Measurements from ENCODE around the gene ARHGEF40.

ARHGEF40 gene

DNA sequence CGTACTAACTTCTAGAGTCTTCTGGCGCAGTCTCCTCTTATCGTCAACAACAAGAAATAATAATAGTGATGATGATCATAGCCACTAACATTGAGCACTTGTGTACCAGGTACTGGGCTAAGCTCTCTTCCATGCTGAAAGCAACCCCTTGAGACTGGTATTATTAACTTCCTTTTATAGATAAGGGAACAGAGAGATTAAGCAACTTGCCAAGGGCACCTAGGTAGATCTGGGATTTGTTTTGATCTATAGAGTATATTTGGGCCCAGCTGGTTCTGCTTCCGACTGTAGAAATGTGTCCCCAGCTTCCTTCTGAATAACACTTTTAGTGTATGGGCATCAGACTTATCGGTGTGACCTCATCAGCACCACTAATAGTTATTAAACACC lies 29.5 kb downstream of the ARHGEF40 start:
- DNase-seq: no peak

DNA sequence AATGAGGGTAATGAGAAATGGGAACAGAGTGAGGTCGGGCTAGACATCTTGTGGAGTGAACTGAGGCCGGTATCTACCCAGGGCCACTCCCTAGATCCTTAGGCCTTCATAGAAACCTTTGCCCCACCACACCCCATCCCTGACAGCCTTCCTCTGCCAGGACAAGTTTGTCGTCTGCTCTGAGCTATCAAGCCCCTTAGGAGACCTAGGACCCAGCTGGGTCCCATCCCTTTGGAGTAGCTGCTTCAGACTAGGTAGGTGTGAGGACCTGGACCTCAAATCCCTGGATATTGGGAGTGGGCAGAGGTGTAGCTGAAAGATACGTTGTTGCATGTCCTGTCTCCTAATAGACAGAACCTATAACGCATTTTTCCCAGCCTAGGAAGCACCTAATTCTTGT lies 30.8 kb downstream of the ARHGEF40 start, which contains the start of gene TMEM253:
Gene TMEM253 (plus strand): TSS at position 136 of the 400 bp plus-strand sequence. CDS start 278 bp downstream, outside the sequence.
- no peak for DNase-seq

- no peak for DNase-seq
Observed at GRCh38 chr14:21101802-21102413, 31.8 kb downstream of the ARHGEF40 start.

- no peak for DNase-seq
Observed at GRCh38 chr14:21102521-21103410, 32.7 kb downstream of the ARHGEF40 start.

DNA sequence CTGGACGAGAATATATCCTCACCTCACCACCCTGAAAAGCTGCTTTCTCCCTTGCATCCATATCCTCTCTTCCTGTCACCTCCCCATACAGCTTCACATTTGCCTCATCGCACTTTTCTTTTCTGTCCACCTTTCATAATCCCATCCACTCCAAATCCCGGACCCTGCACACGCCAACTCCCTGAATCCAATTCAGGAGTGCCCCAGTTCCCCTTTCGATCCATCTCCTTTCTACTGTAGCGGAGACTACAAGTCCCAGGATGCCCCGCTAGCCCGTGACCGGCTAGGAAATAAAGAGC lies 33.3 kb downstream of the ARHGEF40 start:
- no peak for DNase-seq

DNA sequence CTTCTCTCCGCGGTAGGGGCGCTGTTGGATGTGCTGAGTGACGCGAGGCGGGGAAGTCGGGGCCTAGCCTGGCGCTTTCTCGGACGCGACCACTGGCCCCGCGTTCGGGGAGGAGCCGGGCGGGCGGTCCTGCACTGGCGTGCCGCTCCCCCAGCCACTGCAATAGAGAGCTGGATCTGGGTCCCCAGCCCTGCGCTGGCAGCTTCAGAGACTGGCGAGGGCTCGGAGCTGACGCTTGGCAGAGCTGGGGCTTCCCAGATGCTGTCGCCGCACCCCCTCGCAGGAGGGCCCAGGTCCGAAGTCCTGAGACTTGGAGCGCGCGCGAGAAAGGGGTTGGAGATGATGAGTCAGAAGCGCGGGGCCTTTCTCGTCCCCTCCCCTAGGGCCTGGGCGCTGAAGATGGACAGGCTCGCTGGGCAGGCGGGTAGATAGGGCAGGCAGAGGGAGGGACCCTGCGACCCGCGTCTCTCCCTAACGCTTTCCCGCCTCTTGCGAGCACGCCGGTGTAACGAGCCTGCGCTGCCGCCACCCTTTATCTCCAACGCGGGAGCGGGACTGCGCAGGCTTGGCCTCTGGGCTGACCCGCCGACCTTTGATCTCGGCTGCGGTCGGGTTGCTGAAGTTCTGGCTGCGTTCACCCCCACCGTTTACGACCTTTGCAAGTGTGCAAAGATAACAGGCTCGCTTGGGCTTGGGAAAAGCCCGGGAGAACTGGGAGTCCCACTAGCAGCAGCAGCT lies 33.8 kb downstream of the ARHGEF40 start:
- peak; percentile 96 for DNase-seq

DNA sequence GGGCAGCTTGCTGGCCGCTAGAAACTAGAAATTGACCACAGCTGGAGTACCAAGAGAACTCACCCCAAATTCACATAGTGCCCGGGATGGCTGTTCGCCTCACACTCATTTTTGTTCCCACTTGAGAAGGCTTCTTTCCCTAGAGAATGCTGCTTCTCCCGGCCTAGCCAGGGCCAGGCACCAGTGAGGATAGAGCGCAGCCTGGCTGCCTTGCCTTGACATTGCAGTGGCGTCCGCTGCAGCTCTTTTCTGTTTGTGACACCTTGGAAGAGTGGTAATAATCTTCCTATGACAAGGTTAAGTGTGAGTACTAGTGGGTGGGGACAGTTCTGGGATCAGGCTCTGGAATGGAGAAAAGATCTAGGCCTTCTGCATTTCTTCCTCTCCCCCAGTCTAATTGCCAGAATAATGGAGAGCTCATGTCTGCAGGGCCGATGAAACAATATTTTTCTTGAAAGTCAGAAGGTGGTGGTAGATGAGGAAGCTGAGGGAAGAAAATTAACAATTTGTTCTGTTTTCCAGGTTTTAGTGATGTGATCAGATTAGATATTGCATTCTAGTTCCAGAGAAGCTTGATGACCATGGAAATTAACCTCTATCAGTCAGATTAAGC lies 34.5 kb downstream of the ARHGEF40 start:
- peak; percentile 80 for DNase-seq

- no peak for DNase-seq
Observed at GRCh38 chr14:21105095-21105494, 35.0 kb downstream of the ARHGEF40 start.

- DNase-seq: no peak
Observed at GRCh38 chr14:21106176-21106497, 36.0 kb downstream of the ARHGEF40 start.

GRCh38 chr14:21106498-21107282 lies 36.6 kb downstream of the ARHGEF40 start:
- DNase-seq: peak; percentile 85

DNA sequence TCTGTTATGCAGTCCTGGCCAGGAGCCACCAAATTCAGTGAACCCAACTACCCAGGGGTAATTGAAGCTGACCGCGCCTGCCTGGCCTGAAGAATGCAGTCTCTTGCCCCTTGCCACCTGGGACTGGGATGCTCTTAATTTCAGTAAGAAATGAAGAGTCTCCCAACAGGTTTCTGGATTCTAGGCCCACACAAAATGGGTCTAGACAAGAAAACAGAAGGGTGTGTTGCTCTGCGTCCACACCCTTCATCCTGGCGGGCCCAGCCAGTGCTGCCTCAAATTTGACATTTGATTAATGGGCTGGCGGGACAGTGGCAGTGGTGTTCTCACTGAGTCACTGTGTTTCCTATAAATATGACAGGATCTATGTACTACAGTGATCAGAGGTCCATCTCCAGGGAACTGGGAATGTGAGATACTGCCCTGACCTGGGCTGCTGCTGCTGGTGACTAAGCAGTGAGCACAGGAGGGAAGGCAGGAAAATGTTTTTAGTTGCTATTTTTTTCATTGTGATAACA lies 37.2 kb downstream of the ARHGEF40 start:
- DNase-seq: no peak

- no peak for DNase-seq
Observed at GRCh38 chr14:21108791-21109190, 38.7 kb downstream of the ARHGEF40 start.

DNA sequence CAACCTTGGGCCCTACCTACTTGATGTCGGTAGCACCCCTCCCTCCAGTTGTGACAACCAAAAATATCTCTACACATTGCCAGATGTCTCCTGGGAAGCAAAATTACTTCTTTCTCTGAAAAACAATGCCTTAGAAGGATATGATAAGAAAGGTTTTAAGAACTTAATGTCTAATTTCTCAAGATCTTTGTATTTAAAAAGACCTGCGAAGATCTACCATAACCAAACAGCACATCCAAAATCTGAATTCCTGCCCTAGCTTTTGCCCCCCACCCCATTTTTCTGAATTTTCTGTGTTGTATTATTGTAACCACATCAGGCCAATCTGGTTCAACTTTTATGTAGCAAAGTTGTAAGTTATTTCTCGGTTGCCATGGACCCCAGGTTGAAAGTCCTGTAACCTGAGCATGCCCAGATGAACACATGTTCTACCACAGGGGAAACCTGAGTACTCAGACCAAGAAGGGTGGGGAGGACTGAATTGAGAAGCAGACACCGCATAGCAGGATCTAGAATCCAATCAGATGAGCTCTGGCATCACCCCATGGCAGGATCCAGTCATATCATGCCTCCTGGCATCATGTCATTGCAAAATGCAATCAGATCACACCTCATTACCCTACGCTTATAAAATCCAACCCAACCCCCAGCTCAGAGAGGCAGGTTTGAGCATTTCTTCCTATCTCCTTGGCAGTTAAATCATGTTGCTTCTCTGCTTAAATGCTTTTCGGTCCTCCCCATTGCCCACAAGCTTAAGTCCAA lies 39.5 kb downstream of the ARHGEF40 start:
- DNase-seq: no peak

- no peak for DNase-seq
Observed at GRCh38 chr14:21112255-21112654, 42.2 kb downstream of the ARHGEF40 start.

DNA sequence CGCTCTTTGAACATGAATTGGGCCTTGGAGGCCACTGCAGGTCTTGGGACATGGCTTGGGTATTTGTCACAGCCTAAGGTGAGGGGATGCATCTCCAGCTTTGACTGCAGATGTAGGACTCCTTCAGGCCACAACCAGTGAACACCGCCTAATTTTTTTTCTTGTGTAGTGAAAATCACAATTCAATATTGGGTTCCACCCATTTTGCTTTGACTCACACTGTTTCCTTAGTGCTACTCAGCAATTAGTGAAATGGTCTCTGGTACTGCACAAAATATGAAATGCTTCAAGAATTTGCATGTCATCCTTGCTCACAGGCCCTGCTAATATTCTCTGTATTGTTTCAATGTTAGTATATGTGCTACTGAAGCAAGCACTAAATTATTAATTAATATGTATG lies 43.3 kb downstream of the ARHGEF40 start:
- DNase-seq: no peak

- DNase-seq: no peak
Observed at GRCh38 chr14:21118933-21119332, 48.8 kb downstream of the ARHGEF40 start.

DNA sequence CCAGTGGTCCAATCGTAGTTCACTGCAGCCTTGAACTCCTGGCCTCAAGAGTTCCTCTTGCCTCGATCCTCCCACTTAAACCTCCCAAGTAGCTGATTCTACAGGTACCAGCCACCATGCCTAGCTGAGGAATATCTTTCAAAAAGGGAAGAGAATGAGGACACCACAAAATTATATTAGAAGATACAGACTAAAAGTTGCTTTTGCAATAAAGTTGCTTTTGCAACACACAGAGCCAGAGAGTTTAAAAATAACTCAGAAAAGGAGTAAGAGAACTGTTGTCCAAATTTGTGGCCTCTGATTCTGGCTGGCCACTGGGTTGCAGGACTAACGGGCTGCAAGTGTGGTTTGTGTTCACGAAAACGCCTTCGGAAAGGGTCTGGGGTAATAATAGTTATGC lies 50.6 kb downstream of the ARHGEF40 start:
- no peak for DNase-seq

- DNase-seq: no peak
Observed at GRCh38 chr14:21121122-21121521, 51.0 kb downstream of the ARHGEF40 start.

GRCh38 chr14:21123429-21123828 lies 53.3 kb downstream of the ARHGEF40 start:
- no peak for DNase-seq

- no peak for DNase-seq
Observed at GRCh38 chr14:21133901-21134300, 63.8 kb downstream of the ARHGEF40 start.

DNA sequence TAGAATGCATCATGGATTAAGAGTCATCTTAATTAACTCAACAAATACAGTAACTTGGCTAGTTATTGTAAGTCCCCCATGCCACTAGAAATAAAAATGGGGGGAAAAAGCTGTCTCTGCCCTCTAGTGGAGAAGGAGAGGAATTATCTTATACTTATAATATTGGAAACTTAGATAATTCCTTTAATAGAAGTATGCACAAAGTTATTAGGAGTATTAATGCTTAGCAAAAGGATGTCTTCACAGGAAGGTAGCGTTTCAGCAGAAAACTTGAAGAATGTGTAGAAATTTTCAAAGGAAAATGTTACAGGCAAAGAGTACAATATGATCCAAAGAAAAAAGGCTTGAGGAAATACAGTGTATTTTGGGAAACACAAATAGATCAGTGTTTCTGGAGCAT lies 65.9 kb downstream of the ARHGEF40 start:
- DNase-seq: no peak

Measured in activated CD8-positive, alpha-beta memory T cell treated with anti-CD3 and anti-CD28 coated beads, Interleukin-2, amount 50 U/mL, for 48 hours (primary cell).